Right lobe of liver (tissue), 6 donors: Measurements from ENCODE around the gene TBXT. TPM values are rescaled to one million over a fixed set of nuclear protein-coding genes. Genes with fewer than 3 reads are reported as not detected.
A peak's percentile ranks its signal among the peaks of the same experiment; 100 is the strongest.

ENCODE experiments used
- ATAC-seq, 4 donors: fragments of 200-7000 bp; cut with Tn5 transposase; one replicate each; pipeline ENCODE4 v1.9.1; 2020; ENCODE audit warnings: mild to moderate bottlenecking in 4 of 4, moderate library complexity in 4 of 4
- DNase-seq, 3 donors: peaks; one replicate each; pipeline ENCODE4 v3.0.0-alpha.2; 2020
- H3K27ac ChIP-seq, 3 donors: fragments of 200-600 bp; one replicate each; pipeline ENCODE4 v1.8.0; 2022
- H3K27me3 ChIP-seq, 2 donors: fragments of 200-600 bp; one replicate each; pipeline ENCODE4 v1.8.0; 2022
- H3K36me3 ChIP-seq, 4 donors: fragments of 200-600 bp; sonication (generic) in 1 of 4; one replicate each; pipeline versions ENCODE4 v1.5.1 to v1.8.0; 2017 to 2022; ENCODE audit warnings: control low read depth in 1 of 4
- H3K4me1 ChIP-seq, 4 donors: fragments of 200-600 bp; sonication (generic) in 1 of 4; one replicate each; pipeline versions ENCODE4 v1.5.1 to v1.8.0; 2017 to 2022; ENCODE audit warnings: control low read depth in 1 of 4
- H3K4me3 ChIP-seq, 3 donors: fragments of 200-600 bp; one replicate each; pipeline ENCODE4 v1.8.0; 2022
- H3K9me3 ChIP-seq, 4 donors: fragments of 200-600 bp; sonication (generic) in 1 of 4; one replicate each; pipeline versions ENCODE4 v1.5.1 to v1.8.0; 2017 to 2022; ENCODE audit warnings: control low read depth in 1 of 4
- POLR2A ChIP-seq: fragments of 450-650 bp; IDR thresholded peaks from one replicate; pipeline ENCODE4 v1.6.1; 2017; ENCODE audit warnings: antibody characterized with exemption, mild to moderate bottlenecking
- WGBS: methylation state at CpG from one replicate; pipeline ENCODE4 v1.1.6; 2018; ENCODE audit warnings: low coverage, low lambda C conversion rate; ENCODE audit not compliant: insufficient coverage; ENCODE audit errors: missing lambda C conversion rate; 5-methylcytosine and 5-hydroxymethylcytosine counted together
- intact Hi-C, 2 donors: fragments of 100-400 bp; cut with DNase I; formaldehyde crosslinking; loops; one replicate each; pipeline versions ENCODE4 v1.11.2 to v1.14.1; 2022
- long read RNA-seq: library from polyadenylated mRNA; unstranded; transcript quantifications from one replicate; pipeline ENCODE4 v2.0.0, GENCODE V29; 2019
- total RNA-seq, 6 experiments: library from RNA; depleted of rRNA in 2 of 6; stranded (reverse); fragments of >200 nt in 2 of 6; fragmentation: NEBNext Ultra II Directional in 3 of 6; extraction: Animal tissue kit (Norgen Biotek cat#: 25700) in 3 of 6; gene quantifications; one replicate each; pipeline versions ENCODE4 v1.1.0 to v1.2.4, GENCODE V29; 2016 to 2023
- TF ChIP-seq, protein P1 (sequence below), 4 donors: fragments of 200-600 bp in 3 of 4; fragments of 450-650 bp in 1 of 4; IDR thresholded peaks; one replicate each; pipeline versions ENCODE4 v1.5.1 to v1.8.0; 2016 to 2022; ENCODE audit warnings: antibody characterized with exemption in 4 of 4, mild to moderate bottlenecking in 2 of 4
- donor health status: DM: no; HTN: yes; CAD: no.
- donor health status: DM: no; HTN: no; CAD: no.
- donor health status: DM: no; HTN: no; CAD: no.
- donor health status: DM: no; HTN: yes; CAD: no.
- donor health status: DM: no; HTN: yes; CAD: no.

TBXT gene
- total RNA-seq, result not detected
- long read RNA-seq, result 0 reads

DNA sequence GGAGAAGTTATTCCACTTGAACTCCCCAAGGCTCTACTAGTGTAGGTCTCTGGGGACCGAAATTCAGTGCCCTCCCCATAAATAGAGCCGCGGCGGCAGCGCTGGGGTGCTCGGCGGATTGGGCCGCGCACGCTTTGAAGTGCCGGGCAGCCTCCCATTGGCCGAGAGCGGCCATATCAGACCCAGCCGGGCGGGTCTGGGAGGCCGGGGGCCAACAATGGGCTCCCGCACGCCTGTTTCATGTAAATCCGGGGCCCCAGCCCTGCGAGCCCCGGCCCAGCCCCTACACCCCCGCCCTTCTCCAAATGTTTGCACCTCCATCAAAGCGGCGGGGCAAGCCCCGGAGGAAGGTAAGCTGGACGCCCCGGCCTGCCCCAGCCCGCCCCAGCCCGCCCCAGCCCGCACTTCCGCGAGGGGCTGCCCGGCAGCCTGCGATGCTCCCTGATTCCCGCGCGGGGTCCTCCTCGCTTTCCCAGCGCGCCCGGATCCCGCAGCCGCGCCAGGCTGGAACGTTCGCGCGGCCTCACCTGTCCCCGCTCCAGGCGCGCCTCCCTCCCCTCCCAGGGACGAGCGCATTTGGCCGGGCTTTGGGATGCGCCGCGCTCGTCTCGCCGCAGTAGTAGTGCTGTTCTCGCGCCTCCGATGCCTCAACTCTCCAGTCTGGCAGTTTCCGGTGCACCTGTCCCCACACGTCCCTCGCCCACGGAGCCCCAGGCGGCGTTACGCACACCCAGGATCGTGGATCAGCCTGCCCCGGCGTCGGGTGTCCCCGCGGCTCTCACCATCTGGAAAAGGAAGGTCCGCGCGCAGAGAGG is at the start of gene TBXT:
TSS of gene TBXT (minus strand) at position 51 of the 815 bp plus-strand sequence. CDS start 260 bp downstream, outside the sequence.
- Histone ChIP-seq H3K27me3 (peaks cover 7 to 36% of the 10 kb centered on the region in 2 donors), H3K36me3 (no peaks in the 10 kb centered on the region), H3K9me3 (no peaks in the 10 kb centered on the region), H3K27ac (no peak within 1 kb of the TSS), H3K4me3 (no peak within 1 kb of the TSS), H3K4me1 (peaks cover 0 to 14% (median 0%) of the 10 kb centered on the region in 4 donors)
- intact Hi-C loops, result no loop called here
- DNase-seq, result no peak
- WGBS, result 1% methylated on average over 14 of the region's 79 CpGs
- TF ChIP-seq, protein P1, sequence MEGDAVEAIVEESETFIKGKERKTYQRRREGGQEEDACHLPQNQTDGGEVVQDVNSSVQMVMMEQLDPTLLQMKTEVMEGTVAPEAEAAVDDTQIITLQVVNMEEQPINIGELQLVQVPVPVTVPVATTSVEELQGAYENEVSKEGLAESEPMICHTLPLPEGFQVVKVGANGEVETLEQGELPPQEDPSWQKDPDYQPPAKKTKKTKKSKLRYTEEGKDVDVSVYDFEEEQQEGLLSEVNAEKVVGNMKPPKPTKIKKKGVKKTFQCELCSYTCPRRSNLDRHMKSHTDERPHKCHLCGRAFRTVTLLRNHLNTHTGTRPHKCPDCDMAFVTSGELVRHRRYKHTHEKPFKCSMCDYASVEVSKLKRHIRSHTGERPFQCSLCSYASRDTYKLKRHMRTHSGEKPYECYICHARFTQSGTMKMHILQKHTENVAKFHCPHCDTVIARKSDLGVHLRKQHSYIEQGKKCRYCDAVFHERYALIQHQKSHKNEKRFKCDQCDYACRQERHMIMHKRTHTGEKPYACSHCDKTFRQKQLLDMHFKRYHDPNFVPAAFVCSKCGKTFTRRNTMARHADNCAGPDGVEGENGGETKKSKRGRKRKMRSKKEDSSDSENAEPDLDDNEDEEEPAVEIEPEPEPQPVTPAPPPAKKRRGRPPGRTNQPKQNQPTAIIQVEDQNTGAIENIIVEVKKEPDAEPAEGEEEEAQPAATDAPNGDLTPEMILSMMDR (IDR thresholded peaks at IDR 0.05), result no peak
- TF ChIP-seq POLR2A, result no peak
- ATAC-seq, result no peak

- Histone ChIP-seq H3K4me3 (no peak overlapping the region), H3K36me3 (no peaks in the 10 kb centered on the region), H3K27me3 (no peaks in the 10 kb centered on the region), H3K4me1 (no peaks in the 10 kb centered on the region), H3K9me3 (no peaks in the 10 kb centered on the region), H3K27ac (no peak overlapping the region)
- intact Hi-C loops, result no loop called here
- ATAC-seq (no peak), DNase-seq (no peak)
- no peak for TF ChIP-seq POLR2A
- TF ChIP-seq, protein P1 (IDR thresholded peaks at IDR 0.05), result no peak
- WGBS, result 89% methylated on average over 3 of the region's 3 CpGs
Measured at GRCh38 chr6:166207284-166207561, 39.6 kb upstream of the TBXT start.

- Histone ChIP-seq H3K27ac (no peak overlapping the region), H3K36me3 (no peaks in the 10 kb centered on the region), H3K4me3 (no peak overlapping the region), H3K4me1 (no peaks in the 10 kb centered on the region), H3K27me3 (no peaks in the 10 kb centered on the region), H3K9me3 (no peaks in the 10 kb centered on the region)
- DNase-seq, result no peak
- no peak for TF ChIP-seq POLR2A
- TF ChIP-seq, protein P1 (IDR thresholded peaks at IDR 0.05), result no peak
- peak in 1 of 4 donors; percentile 17 for ATAC-seq
- WGBS, result 75% methylated on average over 6 of the region's 8 CpGs
- intact Hi-C loops, result no loop called here
Measured at GRCh38 chr6:166206510-166207283, 39.0 kb upstream of the TBXT start.

- TF ChIP-seq POLR2A, result no peak
- TF ChIP-seq, protein P1 (IDR thresholded peaks at IDR 0.05), result no peak
- H3K27me3 ChIP-seq, result no peaks in the 10 kb centered on the region
- ATAC-seq, result no peak
- H3K4me3 ChIP-seq, result no peak overlapping the region
- DNase-seq, result no peak
- no peaks in the 10 kb centered on the region for H3K9me3 ChIP-seq
- no peaks in the 10 kb centered on the region for H3K4me1 ChIP-seq
- no peaks in the 10 kb centered on the region for H3K36me3 ChIP-seq
- 80% methylated on average over 3 of the region's 9 CpGs for WGBS
- H3K27ac ChIP-seq, result no peak overlapping the region
- intact Hi-C loops, result no loop called here
Measured at GRCh38 chr6:166206066-166206465, 38.4 kb upstream of the TBXT start.
